Endothelial cell of umbilical vein (primary cell): ENCODE measurements around the gene FBXO2. TPM values are rescaled to one million over a fixed set of nuclear protein-coding genes. Genes with fewer than 3 reads are reported as not detected.

Source experiments
- BruUV-seq: library from RNA; stranded (reverse); fragments of 400-500 nt; replicated peaks from 2 replicates; lab custom pipeline; 2021; lab: Mats Ljungman, UMichigan
- CTCF ChIA-PET: fragments of 300-600, 350-600 bp; sonication (Branson Sonifier 250); formaldehyde crosslinking; loops from one replicate; lab custom pipeline; 2021; ENCODE audit warnings: antibody characterized with exemption, inconsistent platforms; lab: Charles Lee
- POLR2A ChIA-PET: fragments of 300-600, 350-600 bp; sonication (Branson Sonifier 250); formaldehyde crosslinking; loops from one replicate; lab custom pipeline; 2021; ENCODE audit warnings: antibody characterized with exemption, inconsistent platforms; lab: Charles Lee
- DNase-seq: peaks from one replicate; pipeline ENCODE4 v3.0.0-alpha.2; 2011; ENCODE audit warnings: low read depth, low spot score
- FAIRE-seq: peaks from 2 replicates; lab custom pipeline; 2011; peaks lifted over from hg19 to GRCh38; lab: Jason Lieb, UNC
- H2AFZ ChIP-seq: 2 replicates; pipeline ENCODE4 v1.6.0; 2012; ENCODE audit warnings: low read depth, low read length, control low read depth, inconsistent platforms
- H3K27ac ChIP-seq: 2 replicates; pipeline ENCODE4 v1.5.1; 2011; ENCODE audit warnings: low read depth, mild to moderate bottlenecking, control low read depth, low read length, moderate library complexity; ENCODE audit not compliant: insufficient read depth
- H3K27me3 ChIP-seq, 2 experiments: 2 replicates each; pipeline versions ENCODE4 v1.6.0 to v1.6.1; 2011; ENCODE audit warnings: low read length in 2 of 2, mixed read lengths in 1 of 2; ENCODE audit not compliant: control insufficient read depth in 2 of 2, insufficient read depth in 2 of 2
- H3K36me3 ChIP-seq, 2 experiments: 2 replicates in 1 of 2; 3 replicates in 1 of 2; pipeline ENCODE4 v1.5.1; 2011; ENCODE audit warnings: low read length in 2 of 2, mild to moderate bottlenecking in 1 of 2, moderate library complexity in 1 of 2; ENCODE audit not compliant: control insufficient read depth in 2 of 2, insufficient read depth in 2 of 2; ENCODE audit errors: extremely low read depth in 1 of 2
- H3K4me1 ChIP-seq: 3 replicates; pipeline ENCODE4 v1.5.1; 2011; ENCODE audit warnings: mild to moderate bottlenecking, low read length; ENCODE audit not compliant: control insufficient read depth, insufficient read depth; ENCODE audit errors: extremely low read depth
- H3K4me2 ChIP-seq: 2 replicates; pipeline ENCODE4 v1.6.1; 2011; ENCODE audit warnings: low read length, control low read depth, mixed read lengths; ENCODE audit not compliant: insufficient read depth
- H3K4me3 ChIP-seq, 3 experiments: fragments of 200-600 bp in 1 of 3; sonication (generic), shearing (Covaris generic) in 1 of 3; replicated peaks in 1 of 3; 2 replicates each; pipeline ENCODE4 v1.5.1; 2011 to 2016; ENCODE audit warnings: control low read depth in 3 of 3, low read length in 3 of 3, mild to moderate bottlenecking in 2 of 3, inconsistent platforms in 1 of 3, low read depth in 1 of 3, moderate library complexity in 1 of 3; ENCODE audit not compliant: insufficient read depth in 1 of 3
- H3K79me2 ChIP-seq: 2 replicates; pipeline ENCODE4 v1.6.0; 2012; ENCODE audit warnings: low read length, inconsistent platforms; ENCODE audit not compliant: control insufficient read depth, insufficient read depth
- H3K9ac ChIP-seq: replicated peaks from 2 replicates; pipeline ENCODE3; 2011; ENCODE audit warnings: low read length, control low read depth; ENCODE audit not compliant: insufficient read depth; ENCODE audit errors: extremely low read depth
- H3K9me1 ChIP-seq: replicated peaks from 3 replicates; pipeline ENCODE4 v1.6.0; 2011; ENCODE audit warnings: mild to moderate bottlenecking, low read length; ENCODE audit not compliant: control insufficient read depth, insufficient read depth; ENCODE audit errors: extremely low read depth
- H3K9me3 ChIP-seq: replicated peaks from 2 replicates; pipeline ENCODE4 v1.5.1; 2012; ENCODE audit warnings: low read length, inconsistent platforms; ENCODE audit not compliant: control insufficient read depth, insufficient read depth
- H4K20me1 ChIP-seq: replicated peaks from 2 replicates; pipeline ENCODE3; 2011; ENCODE audit warnings: mild to moderate bottlenecking, low read length; ENCODE audit not compliant: control insufficient read depth, insufficient read depth; ENCODE audit errors: extremely low read depth
- CTCF ChIP-seq, 2 donors: IDR thresholded peaks; 1 replicate in 1 of 2; 2 replicates in 1 of 2; pipeline ENCODE4 v1.5.1; 2011; ENCODE audit warnings: low read length in 2 of 2, mild to moderate bottlenecking in 2 of 2, moderate library complexity in 2 of 2, control low read depth in 1 of 2, inconsistent platforms in 1 of 2, low read depth in 1 of 2; ENCODE audit not compliant: insufficient read depth in 1 of 2; ENCODE audit errors: extremely low read depth in 1 of 2
- EZH2 ChIP-seq: IDR thresholded peaks from 2 replicates; pipeline ENCODE4 v1.6.1; 2012; ENCODE audit warnings: borderline replicate concordance, low read depth, mild to moderate bottlenecking, moderate library complexity, low read length, inconsistent platforms; ENCODE audit not compliant: severe bottlenecking
- FOS ChIP-seq: IDR thresholded peaks from 2 replicates; pipeline ENCODE4 v1.6.1; 2011; ENCODE audit warnings: mild to moderate bottlenecking, low read length, moderate library complexity, borderline replicate concordance; ENCODE audit not compliant: insufficient read depth
- GATA2 ChIP-seq: IDR thresholded peaks from 2 replicates; pipeline ENCODE4 v1.7.0; 2011; ENCODE audit warnings: low read depth, mild to moderate bottlenecking, moderate library complexity, mixed read lengths, low read length; ENCODE audit not compliant: insufficient read length, insufficient read depth
- JUN ChIP-seq: IDR thresholded peaks from 2 replicates; pipeline ENCODE4 v1.6.1; 2011; ENCODE audit warnings: borderline replicate concordance, low read depth; ENCODE audit not compliant: insufficient read length, insufficient read depth
- MAX ChIP-seq: IDR thresholded peaks from 2 replicates; pipeline ENCODE4 v1.6.1; 2011; ENCODE audit not compliant: insufficient read depth, insufficient read length
- MYC ChIP-seq: IDR thresholded peaks from one replicate; pipeline ENCODE4 v1.6.1; 2011; ENCODE audit warnings: mild to moderate bottlenecking, low read depth, low read length
- POLR2A ChIP-seq: IDR thresholded peaks from 2 replicates; pipeline ENCODE4 v1.6.1; 2012; ENCODE audit warnings: low read depth, mild to moderate bottlenecking, control low read depth, low read length
- POLR2AphosphoS5 ChIP-seq: IDR thresholded peaks from 2 replicates; pipeline ENCODE4 v1.6.1; 2012; ENCODE audit warnings: low read depth, mild to moderate bottlenecking, control low read depth, low read length, moderate library complexity; ENCODE audit not compliant: insufficient read depth
- dilution Hi-C: fragments of 300-500 bp; cut with MboI; formaldehyde crosslinking; loops from one replicate; pipeline ENCODE4 v1.15.0; 2019; ENCODE audit warnings: low sequenced_read_pairs; ENCODE audit not compliant: extremely low pct_ligation_motif_present
- intact Hi-C: fragments of 100-400 bp; cut with micrococcal nuclease; formaldehyde crosslinking; loops from one replicate; pipeline ENCODE4 v1.10.0; 2022
- polyA plus RNA-seq, 4 experiments: library from polyadenylated mRNA; depleted of rRNA in 3 of 4; stranded (reverse) in 3 of 4; unstranded in 1 of 4; fragments of >200 nt; gene quantifications; 2 replicates each; pipeline versions ENCODE4 v1.2.1 to v1.2.3, GENCODE V29; 2011 to 2012; ENCODE audit warnings: missing spikeins in 1 of 4
- total RNA-seq: library from RNA; stranded (reverse); gene quantifications from 2 replicates; pipeline ENCODE4 v1.2.3, GENCODE V29; 2021

Gene FBXO2
- total and polyA plus RNA-seq, 2 donors (not counting 3 experiments of a cell fraction or from before 2014, with no cell fraction given): 0.42 to 0.91 TPM

GRCh38 chr1:11648039-11648438 lies 6.2 kb downstream of the FBXO2 start:
- Histone ChIP-seq H3K27me3 (no peaks in the 10 kb centered on the region), H3K9me3 (no peaks in the 10 kb centered on the region), H3K9ac (no peak overlapping the region), H3K4me3 (no peak overlapping the region), H3K27ac (no peak overlapping the region), H3K9me1 (no peaks in the 10 kb centered on the region), H4K20me1 (no peaks in the 10 kb centered on the region), H3K79me2 (no peaks in the 10 kb centered on the region), H3K4me1 (no peaks in the 10 kb centered on the region), H2AFZ (no peak overlapping the region), H3K4me2 (no peak overlapping the region), H3K36me3 (no peaks in the 10 kb centered on the region)
- CTCF ChIA-PET: interaction anchor here (0.9 to 12.8 kb wide), 4 partner anchors 16 to 611 kb away, joined by 3 to 373 read pairs (median 90); partner anchors contain the start of gene FBXO6
- no TSS peak for BruUV-seq
- DNase-seq (no peak), FAIRE-seq (no peak)
- POLR2A ChIA-PET: interaction anchor here (1.3 kb wide), 1 partner anchor 260 kb away, joined by 3 read pairs; no protein-coding TSS in a partner anchor
- dilution Hi-C loops: no loop called here
- intact Hi-C loops: no loop called here
- TF ChIP-seq POLR2AphosphoS5 (no peak), POLR2A (no peak), MYC (no peak), JUN (no peak), EZH2 (no peak), CTCF (IDR thresholded peaks at IDR 0.05; ENCODE audit: extremely low read depth in 1 of 2, insufficient read depth in 1 of 2, low read depth in 1 of 2, low read length in 2 of 2) (no peak), GATA2 (no peak), MAX (no peak), FOS (no peak)
